GM12891 (cell line): ENCODE data around the gene TTLL5.
A peak's percentile ranks its signal among the peaks of the same experiment; 100 is the strongest.
"Not testable (repeated sequence)": the region's sequence is repeated elsewhere in the genome, so short reads cannot be mapped to it uniquely, and the experiment has no call there.

ENCODE experiments used
- DNase-seq: peaks from one replicate; pipeline ENCODE4 v3.0.0; 2011; ENCODE audit warnings: low spot score; ENCODE audit not compliant: insufficient read length
- FAIRE-seq: peaks from 2 replicates; lab custom pipeline; 2011; peaks lifted over from hg19 to GRCh38; lab: Jason Lieb, UNC
- PAX5 ChIP-seq: IDR thresholded peaks from 2 replicates; pipeline ENCODE4 v1.6.1; 2011; ENCODE audit warnings: low read length, moderate library complexity, mild to moderate bottlenecking; ENCODE audit not compliant: insufficient read depth, severe bottlenecking
- POLR2A ChIP-seq: IDR thresholded peaks from 2 replicates; pipeline ENCODE4 v1.6.1; 2011; ENCODE audit warnings: low read depth, low read length, control low read depth
- POLR2AphosphoS5 ChIP-seq: IDR thresholded peaks from 2 replicates; pipeline ENCODE4 v1.6.1; 2011; ENCODE audit warnings: low read depth, low read length, control low read depth
- POU2F2 ChIP-seq: IDR thresholded peaks from 2 replicates; pipeline ENCODE4 v1.6.1; 2011; ENCODE audit warnings: low read depth, mild to moderate bottlenecking, control low read depth, low read length, moderate library complexity
- SPI1 ChIP-seq: IDR thresholded peaks from 2 replicates; pipeline ENCODE4 v1.6.1; 2011; ENCODE audit warnings: low read depth, low read length, control low read depth
- TAF1 ChIP-seq: IDR thresholded peaks from 2 replicates; pipeline ENCODE4 v1.6.1; 2011; ENCODE audit warnings: low read depth, low read length, control low read depth

The TTLL5 gene

GRCh38 chr14:75913183-75913582, 252.1 kb downstream of the TTLL5 start:
- TF ChIP-seq POU2F2 (no peak), PAX5 (no peak), POLR2AphosphoS5 (no peak), POLR2A (no peak), TAF1 (no peak), SPI1 (no peak)
- DNase-seq (no peak), FAIRE-seq (no peak)

- FAIRE-seq (peak; percentile 41), DNase-seq (no peak)
- TF ChIP-seq POLR2A: no peak
- no peak for TF ChIP-seq TAF1
- TF ChIP-seq POU2F2: no peak
Measured at GRCh38 chr14:75915045-75915444, 254.0 kb downstream of the TTLL5 start.

DNA sequence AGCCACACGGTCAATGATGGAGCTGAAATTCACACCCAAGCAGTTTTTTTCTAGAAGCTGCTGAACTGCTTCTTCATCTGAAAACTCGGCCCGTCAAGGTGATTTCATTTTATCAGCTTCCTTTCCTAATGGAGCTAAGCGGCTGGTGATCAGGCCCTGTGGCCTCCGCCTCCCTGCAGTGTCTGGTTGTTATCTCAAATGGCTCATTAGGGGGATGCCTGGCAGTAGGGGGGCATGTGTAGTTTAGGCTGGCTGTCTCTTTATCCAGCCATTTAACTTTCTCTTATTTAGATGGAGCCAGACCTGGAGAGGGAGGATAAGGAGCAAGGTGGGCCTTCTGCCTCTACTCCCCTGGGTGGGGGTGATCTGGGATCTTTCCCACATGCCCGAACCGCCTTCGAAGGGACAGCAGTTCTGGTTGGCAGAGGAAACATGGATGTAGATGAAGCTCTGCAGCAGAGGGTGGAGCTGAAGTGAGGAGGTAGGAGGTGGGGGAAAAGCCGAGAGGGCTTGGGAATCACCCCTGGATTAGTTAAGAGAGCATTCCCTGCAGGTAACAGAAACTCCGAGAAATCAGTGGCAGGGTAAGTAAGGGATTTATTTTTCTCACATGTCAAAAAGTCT, 256.4 kb downstream of the TTLL5 start:
- no peak for FAIRE-seq
- no peak for TF ChIP-seq SPI1
- DNase-seq: no peak

DNA sequence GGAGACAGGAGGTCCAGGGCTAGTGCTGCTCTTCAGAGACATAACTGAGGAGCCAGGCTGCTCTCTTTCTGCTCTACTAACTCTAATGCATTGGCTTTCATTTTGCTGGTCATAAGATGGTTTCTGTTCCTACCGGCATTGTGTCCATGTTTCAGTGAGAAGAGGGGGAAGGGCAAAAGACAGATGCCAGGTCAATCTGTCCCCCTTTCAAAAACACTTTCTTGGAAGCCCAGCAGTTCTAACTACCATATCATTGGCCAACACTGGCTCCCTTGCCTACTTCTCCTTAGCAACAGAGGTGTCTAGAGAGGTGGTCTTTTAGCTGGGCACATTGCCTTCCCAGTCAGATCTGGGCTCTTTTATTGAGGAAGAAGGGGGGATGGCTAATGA, 256.9 kb downstream of the TTLL5 start:
- TF ChIP-seq POU2F2 (no peak), SPI1 (peak; percentile 24; the same call in 1 of the 2 replicates)
- DNase-seq: no peak
- FAIRE-seq: peak; percentile 52

DNA sequence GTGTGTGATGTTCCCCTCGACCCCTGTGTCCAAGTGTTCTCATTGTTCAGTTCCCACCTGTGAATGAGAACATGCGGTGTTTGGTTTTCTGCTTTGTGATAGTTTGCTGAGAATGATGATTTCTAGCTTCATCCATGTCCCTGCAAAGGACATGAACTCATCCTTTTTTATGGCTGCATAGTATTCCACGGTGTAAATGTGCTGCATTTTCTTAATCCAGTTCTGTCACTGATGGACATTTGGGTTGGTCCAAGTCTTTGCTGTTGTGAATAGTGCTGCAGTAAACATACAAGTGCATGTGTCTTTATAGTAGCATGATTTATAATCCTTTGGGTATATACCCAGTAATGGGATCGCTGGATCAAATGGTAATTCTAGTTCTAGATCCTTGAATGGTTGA, 259.4 kb downstream of the TTLL5 start:
- not testable (repeated sequence) for FAIRE-seq, DNase-seq

DNA sequence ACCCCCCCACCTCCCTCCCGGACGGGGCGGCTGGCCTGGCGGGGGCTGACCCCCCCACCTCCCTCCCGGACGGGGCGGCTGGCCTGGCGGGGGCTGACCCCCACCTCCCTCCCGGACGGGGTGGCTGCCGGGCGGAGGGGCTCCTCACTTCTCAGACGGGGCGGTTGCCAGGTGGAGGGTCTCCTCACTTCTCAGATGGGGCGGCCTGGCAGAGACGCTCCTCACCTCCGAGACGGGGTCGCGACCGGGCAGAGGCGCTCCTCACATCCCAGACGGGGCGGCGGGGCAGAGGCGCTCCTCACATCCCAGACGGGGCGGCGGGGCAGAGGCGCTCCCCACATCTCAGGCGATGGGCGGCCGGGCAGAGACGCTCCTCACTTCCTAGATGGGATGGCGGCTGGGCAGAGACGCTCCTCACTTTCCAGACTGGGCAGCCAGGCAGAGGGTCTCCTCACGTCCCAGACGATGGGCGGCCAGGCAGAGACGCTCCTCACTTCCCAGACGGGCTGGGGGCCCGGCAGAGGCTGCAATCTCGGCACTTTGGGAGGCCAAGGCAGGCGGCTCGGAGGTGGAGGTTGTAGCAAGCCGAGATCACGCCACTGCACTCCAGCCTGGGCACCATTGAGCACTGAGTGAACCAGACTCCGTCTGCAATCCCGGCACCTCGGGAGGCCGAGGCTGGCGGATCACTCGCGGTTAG, 264.2 kb downstream of the TTLL5 start:
- DNase-seq, FAIRE-seq: not testable (repeated sequence)

DNA sequence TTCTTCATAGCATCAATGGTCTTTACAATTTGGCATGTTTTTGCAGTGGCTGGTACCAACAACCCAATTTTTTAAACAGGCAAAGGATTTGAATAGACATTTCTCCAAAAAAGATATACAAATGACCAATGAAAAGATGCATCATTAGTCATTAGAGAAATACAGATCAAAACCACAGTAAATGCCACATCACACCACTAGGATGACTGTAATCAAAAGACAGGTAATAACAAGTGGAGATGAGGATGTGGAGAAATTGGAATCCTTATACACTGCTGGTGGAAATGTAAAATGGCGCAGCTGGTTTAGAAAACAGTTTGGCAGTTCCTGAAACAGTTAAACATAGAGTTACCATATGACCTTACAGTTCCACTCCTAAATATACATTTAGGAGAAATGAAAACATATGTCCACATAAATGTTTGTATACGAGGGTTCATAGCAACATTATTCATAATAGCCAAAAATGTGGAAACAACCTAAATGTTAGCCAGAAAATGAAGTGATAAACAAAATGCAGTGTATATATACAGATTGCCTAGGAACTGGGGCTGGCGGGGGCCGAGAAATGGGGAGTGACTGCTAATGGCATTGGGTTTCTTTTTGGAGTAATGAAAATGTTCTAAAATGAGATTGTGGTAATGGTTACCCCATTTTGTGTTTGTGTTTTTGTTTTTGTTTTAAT, 265.5 kb downstream of the TTLL5 start:
- no peak for TF ChIP-seq PAX5
- TF ChIP-seq POU2F2: no peak
- TF ChIP-seq POLR2A: no peak
- TF ChIP-seq SPI1: no peak
- no peak for TF ChIP-seq TAF1
- no peak for TF ChIP-seq POLR2AphosphoS5
- DNase-seq (no peak), FAIRE-seq (peak; percentile 73)

GRCh38 chr14:75927564-75928087, 266.6 kb downstream of the TTLL5 start:
- FAIRE-seq: no peak
- no peak for DNase-seq
- no peak for TF ChIP-seq POU2F2
- TF ChIP-seq POLR2AphosphoS5: no peak
- no peak for TF ChIP-seq TAF1
- no peak for TF ChIP-seq POLR2A
- TF ChIP-seq PAX5: no peak
- TF ChIP-seq SPI1: no peak

DNA sequence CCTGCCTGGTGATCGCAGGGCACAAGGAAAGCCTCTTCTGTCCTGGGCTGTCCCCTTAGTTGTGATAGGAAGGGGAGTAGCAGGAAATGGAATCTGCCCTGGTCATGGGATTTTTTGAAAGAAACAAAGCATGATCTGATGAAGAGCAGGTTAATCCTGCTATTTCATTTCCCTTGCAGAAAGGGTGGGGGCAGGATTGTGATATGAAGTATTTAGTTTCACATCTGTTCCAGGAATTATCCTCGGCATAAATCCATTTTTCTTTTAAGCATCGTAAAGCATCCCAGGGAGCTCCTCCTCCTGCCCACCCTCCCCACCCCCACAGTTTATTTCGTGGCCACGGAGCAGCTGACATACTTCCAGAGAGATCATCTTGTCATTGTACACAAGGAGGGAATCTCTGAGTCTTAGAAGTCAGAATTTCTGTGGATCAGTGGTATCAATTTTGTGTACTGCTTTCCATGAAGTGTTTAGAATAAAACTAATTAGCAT, 267.7 kb downstream of the TTLL5 start:
- no peak for FAIRE-seq

DNA sequence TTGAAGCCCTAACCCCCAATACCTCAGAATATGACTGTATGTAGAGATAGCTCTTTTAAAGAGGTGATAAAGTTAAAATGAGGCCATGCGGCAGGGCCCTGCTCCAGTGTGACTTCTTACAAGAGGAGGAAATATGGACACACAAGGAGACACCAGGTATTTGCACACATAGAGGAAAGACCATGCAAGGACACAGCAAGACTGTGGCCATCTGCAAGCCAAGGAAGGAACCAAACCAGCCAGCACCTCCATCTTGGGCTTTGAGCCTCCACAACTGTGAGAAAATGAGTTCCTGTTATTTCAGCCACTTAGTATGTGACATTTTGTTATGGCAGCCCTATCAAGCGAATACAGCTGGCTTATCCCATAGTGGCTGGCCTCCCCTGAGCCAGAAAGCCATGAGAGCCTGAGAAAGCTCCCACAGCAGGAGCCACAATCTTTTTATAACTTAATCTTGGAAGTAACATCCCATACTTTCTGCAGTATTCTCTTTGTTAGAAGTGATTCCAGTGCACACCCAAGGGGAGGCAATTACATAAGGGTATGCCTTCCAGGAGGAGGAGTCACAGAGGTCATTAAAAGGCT, 272.8 kb downstream of the TTLL5 start:
- TF ChIP-seq POU2F2 (no peak), TAF1 (no peak), SPI1 (no peak), POLR2A (no peak), POLR2AphosphoS5 (no peak), PAX5 (no peak)
- FAIRE-seq: peak; percentile 33
- DNase-seq: no peak

More for the DNA sequence above, 267.7 kb downstream of the TTLL5 start:
- no peak for DNase-seq
- no peak for TF ChIP-seq POU2F2
- TF ChIP-seq PAX5: no peak
- no peak for TF ChIP-seq POLR2AphosphoS5
- no peak for TF ChIP-seq TAF1
- no peak for TF ChIP-seq SPI1
- TF ChIP-seq POLR2A: no peak
